NOMO-1 treated with dmso at 0.1 percent for 144 hours (cell line): ENCODE data around the gene MPDU1.

ENCODE experiments used
- DNase-seq: peaks from one replicate; lab custom pipeline; 2025; ENCODE audit not compliant: unreplicated experiment; lab: John Stamatoyannopoulos, UW

The MPDU1 gene

GRCh38 chr17:7560172-7561027 lies 23.3 kb upstream of the MPDU1 start:
- no peak for DNase-seq

GRCh38 chr17:7561028-7561575 lies 22.6 kb upstream of the MPDU1 start:
- DNase-seq, result peak; percentile 74

- peak; percentile 61 for DNase-seq
Observed at GRCh38 chr17:7561589-7562207, 22.0 kb upstream of the MPDU1 start, which contains the start of gene SENP3. SENP3 (plus strand) TSS chr17:7561919; CDS start chr17:7563077, 1,158 bp downstream.

GRCh38 chr17:7562208-7562605 lies 21.4 kb upstream of the MPDU1 start:
- DNase-seq, result no peak

- no peak for DNase-seq
Observed at GRCh38 chr17:7563115-7563869, 20.4 kb upstream of the MPDU1 start.

GRCh38 chr17:7569571-7569970 lies 14.1 kb upstream of the MPDU1 start:
- no peak for DNase-seq

GRCh38 chr17:7570351-7570750 lies 13.3 kb upstream of the MPDU1 start:
- no peak for DNase-seq

GRCh38 chr17:7572338-7572587 lies 11.4 kb upstream of the MPDU1 start:
- DNase-seq, result peak; percentile 100

- DNase-seq, result peak; percentile 100
Observed at GRCh38 chr17:7572588-7573323, 10.9 kb upstream of the MPDU1 start.

GRCh38 chr17:7573324-7574080 lies 10.2 kb upstream of the MPDU1 start:
- peak; percentile 85 for DNase-seq

GRCh38 chr17:7574176-7574953 lies 9.3 kb upstream of the MPDU1 start:
- no peak for DNase-seq

GRCh38 chr17:7575481-7575883 lies 8.2 kb upstream of the MPDU1 start:
- DNase-seq, result no peak

GRCh38 chr17:7575959-7576358 lies 7.7 kb upstream of the MPDU1 start:
- no peak for DNase-seq

GRCh38 chr17:7576432-7576937 lies 7.2 kb upstream of the MPDU1 start:
- no peak for DNase-seq

GRCh38 chr17:7577327-7578199 lies 6.1 kb upstream of the MPDU1 start:
- DNase-seq, result no peak

- DNase-seq, result peak; percentile 99
Observed at GRCh38 chr17:7579001-7579833, 4.4 kb upstream of the MPDU1 start, which contains the start of gene CD68. CD68 (plus strand) TSS chr17:7579638; CDS start chr17:7579678, 40 bp downstream.
